Endothelial cell (in vitro differentiated cells): ENCODE measurements around the gene PIM3. TPM values are rescaled to one million over a fixed set of nuclear protein-coding genes. Genes with fewer than 3 reads are reported as not detected.

ENCODE experiments used
- DNase-seq: peaks from one replicate; pipeline ENCODE4 v3.0.0; 2021; ENCODE audit warnings: low spot score
- H3K27ac Mint-ChIP-seq: one replicate; pipeline ENCODE4 v1.8.0; 2021; ENCODE audit warnings: mixed read lengths, inconsistent platforms; ENCODE audit not compliant: unreplicated experiment
- H3K27me3 Mint-ChIP-seq: one replicate; pipeline ENCODE4 v1.8.0; 2021; ENCODE audit warnings: mild to moderate bottlenecking, moderate library complexity, mixed read lengths, inconsistent platforms; ENCODE audit not compliant: unreplicated experiment
- H3K36me3 Mint-ChIP-seq: one replicate; pipeline ENCODE4 v1.8.0; 2021; ENCODE audit warnings: mild to moderate bottlenecking, low read depth, mixed read lengths, inconsistent platforms; ENCODE audit not compliant: unreplicated experiment
- H3K4me1 Mint-ChIP-seq: one replicate; pipeline ENCODE4 v1.8.0; 2021; ENCODE audit warnings: mild to moderate bottlenecking, mixed read lengths, inconsistent platforms; ENCODE audit not compliant: unreplicated experiment
- H3K4me3 Mint-ChIP-seq: one replicate; pipeline ENCODE4 v1.8.0; 2021; ENCODE audit warnings: mild to moderate bottlenecking, mixed read lengths, inconsistent platforms; ENCODE audit not compliant: unreplicated experiment
- H3K9me3 Mint-ChIP-seq: one replicate; pipeline ENCODE4 v1.8.0; 2021; ENCODE audit warnings: mixed read lengths, inconsistent platforms; ENCODE audit not compliant: unreplicated experiment
- CTCF ChIP-seq: fragments of 200-600 bp; sonication (generic); IDR thresholded peaks from one replicate; pipeline ENCODE4 v1.5.0; 2021; ENCODE audit warnings: antibody characterized with exemption; ENCODE audit not compliant: unreplicated experiment
- total RNA-seq: library from RNA; stranded (reverse); fragmentation: NEBNext Ultra II Directional; extraction: Animal tissue kit (Norgen Biotek cat#: 25700); gene quantifications from one replicate; pipeline ENCODE4 v1.2.1, GENCODE V29; 2021; ENCODE audit not compliant: unreplicated experiment

The PIM3 gene
- total RNA-seq, 1 donor from 2014 or later = 112 TPM

- DNase-seq = no peak
- Mint-ChIP-seq H3K4me1 (peaks cover 38% of the 10 kb centered on the region), H3K4me3 (peak overlapping the region; percentile 72), H3K36me3 (peaks cover 28% of the 10 kb centered on the region), H3K9me3 (no peaks in the 10 kb centered on the region), H3K27ac (no peak overlapping the region), H3K27me3 (peaks cover 10% of the 10 kb centered on the region)
- no peak for TF ChIP-seq CTCF
Observed at GRCh38 chr22:49922926-49923325, 37.6 kb upstream of the PIM3 start.

- no peak for TF ChIP-seq CTCF
- peaks cover 10% of the 10 kb centered on the region for H3K27me3 Mint-ChIP-seq
- no peak for DNase-seq
- peak overlapping the region; percentile 72 for H3K4me3 Mint-ChIP-seq
- peaks cover 28% of the 10 kb centered on the region for H3K36me3 Mint-ChIP-seq
- no peaks in the 10 kb centered on the region for H3K9me3 Mint-ChIP-seq
- peaks cover 38% of the 10 kb centered on the region for H3K4me1 Mint-ChIP-seq
- H3K27ac Mint-ChIP-seq = peak overlapping the region; percentile 37
Observed at GRCh38 chr22:49923445-49923844, 37.1 kb upstream of the PIM3 start.

GRCh38 chr22:49924113-49924833 is 36.3 kb upstream of the PIM3 start:
- no peak for DNase-seq
- no peak for TF ChIP-seq CTCF
- no peak overlapping the region for H3K4me3 Mint-ChIP-seq
- H3K4me1 Mint-ChIP-seq = peaks cover 36% of the 10 kb centered on the region
- H3K27ac Mint-ChIP-seq = no peak overlapping the region
- H3K9me3 Mint-ChIP-seq = no peaks in the 10 kb centered on the region
- peaks cover 28% of the 10 kb centered on the region for H3K36me3 Mint-ChIP-seq
- H3K27me3 Mint-ChIP-seq = peaks cover 10% of the 10 kb centered on the region

GRCh38 chr22:49925525-49926128 is 34.9 kb upstream of the PIM3 start:
- no peak for TF ChIP-seq CTCF
- peaks cover 26% of the 10 kb centered on the region for H3K4me1 Mint-ChIP-seq
- peaks cover 25% of the 10 kb centered on the region for H3K36me3 Mint-ChIP-seq
- DNase-seq = no peak
- H3K27me3 Mint-ChIP-seq = peaks cover 9% of the 10 kb centered on the region
- H3K27ac Mint-ChIP-seq = peak overlapping the region; percentile 11
- H3K9me3 Mint-ChIP-seq = no peaks in the 10 kb centered on the region
- peak overlapping the region; percentile 58 for H3K4me3 Mint-ChIP-seq

GRCh38 chr22:49926916-49927315 is 33.7 kb upstream of the PIM3 start:
- no peak overlapping the region for H3K4me3 Mint-ChIP-seq
- H3K4me1 Mint-ChIP-seq = peaks cover 29% of the 10 kb centered on the region
- H3K36me3 Mint-ChIP-seq = peaks cover 25% of the 10 kb centered on the region
- H3K27ac Mint-ChIP-seq = no peak overlapping the region
- TF ChIP-seq CTCF = no peak
- H3K27me3 Mint-ChIP-seq = peaks cover 9% of the 10 kb centered on the region
- H3K9me3 Mint-ChIP-seq = no peaks in the 10 kb centered on the region
- DNase-seq = no peak
